ENCODE measurements around the gene AP2B1.

AP2B1 gene

DNA sequence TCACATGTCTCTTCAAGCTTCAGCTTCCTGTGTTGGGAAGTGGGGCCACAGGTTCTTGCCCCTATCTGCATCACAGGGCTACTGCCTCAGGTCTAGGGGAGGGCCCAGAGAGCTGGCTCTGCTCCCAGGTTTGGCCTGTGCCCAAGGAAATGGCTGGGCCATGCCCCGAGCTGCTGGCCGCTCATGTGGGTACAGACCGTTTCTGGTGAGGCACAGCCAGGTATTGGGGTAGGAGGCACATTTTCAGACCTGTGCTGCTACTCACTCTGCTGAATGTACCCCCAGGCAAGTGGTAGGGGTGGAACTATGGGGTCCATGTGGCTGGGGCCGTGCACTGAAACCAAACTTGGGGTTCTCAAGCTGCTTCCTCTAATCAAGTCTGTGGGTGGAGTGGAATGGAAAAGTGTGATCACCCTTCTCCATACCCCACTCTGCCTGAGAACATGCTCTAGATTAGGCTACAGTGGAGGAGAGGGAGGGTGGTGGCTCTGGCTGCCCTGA is 161.3 kb downstream of the AP2B1 start:
- peak overlapping the region in 1 of 2 experiments; percentile 11 for H2BK12ac ChIP-seq (ENCODE audit: low read length in 2 of 2)
- no peak overlapping the region for H3K27ac ChIP-seq (ENCODE audit: low read length, poor library complexity, severe bottlenecking)
- H3K18ac ChIP-seq (ENCODE audit: low read depth in 1 of 2, low read length in 2 of 2) = no peak overlapping the region
- peaks cover 54 to 88% of the 10 kb centered on the region in 2 experiments for H3K27me3 ChIP-seq (ENCODE audit: control insufficient read depth in 1 of 2, insufficient read depth in 1 of 2, low read length in 2 of 2)
- DNase-seq = no peak
- H2BK15ac ChIP-seq (ENCODE audit: low read depth, poor library complexity, severe bottlenecking) = no peak overlapping the region
- H3K79me1 ChIP-seq (replicated peaks; ENCODE audit: low read length, poor library complexity, severe bottlenecking) = no peaks in the 10 kb centered on the region
- H2AK5ac ChIP-seq (ENCODE audit: low read length, severe bottlenecking) = no peak overlapping the region
- H3K23ac ChIP-seq (ENCODE audit: low read length in 2 of 2) = no peak overlapping the region
- no peak overlapping the region for H3K14ac ChIP-seq (ENCODE audit: low read length in 2 of 2)
- H3K4ac ChIP-seq (ENCODE audit: low read depth in 1 of 2, low read length in 2 of 2) = no peak overlapping the region
- no peak overlapping the region for H2BK120ac ChIP-seq (ENCODE audit: low read depth, low read length)
- no peak overlapping the region for H4K8ac ChIP-seq (ENCODE audit: low read length)
- no peaks in the 10 kb centered on the region for H3K9me3 ChIP-seq (ENCODE audit: control insufficient read depth, low read length)
- H3K9ac ChIP-seq (ENCODE audit: low read length) = no peak overlapping the region
- no peak overlapping the region for H2AFZ ChIP-seq (ENCODE audit: low read depth, low read length)
- H3K36me3 ChIP-seq (ENCODE audit: control insufficient read depth in 1 of 2, insufficient read depth in 2 of 2, low read depth in 1 of 2, low read length in 2 of 2) = no peaks in the 10 kb centered on the region
- no peak overlapping the region for H4K91ac ChIP-seq (ENCODE audit: low read length)
- H3K4me2 ChIP-seq (ENCODE audit: low read length, poor library complexity, severe bottlenecking) = no peak overlapping the region
- peaks cover 4% of the 10 kb centered on the region for H3K4me1 ChIP-seq (ENCODE audit: control insufficient read depth, insufficient read depth, low read depth, low read length)
- 83% methylated on average over 4 of the region's 4 CpGs for WGBS
- no peak overlapping the region for H2BK5ac ChIP-seq (ENCODE audit: low read depth, low read length, poor library complexity, severe bottlenecking)
- H3K4me3 ChIP-seq (ENCODE audit: insufficient read depth in 1 of 2, low read depth in 1 of 2, low read length in 2 of 2) = no peak overlapping the region

DNA sequence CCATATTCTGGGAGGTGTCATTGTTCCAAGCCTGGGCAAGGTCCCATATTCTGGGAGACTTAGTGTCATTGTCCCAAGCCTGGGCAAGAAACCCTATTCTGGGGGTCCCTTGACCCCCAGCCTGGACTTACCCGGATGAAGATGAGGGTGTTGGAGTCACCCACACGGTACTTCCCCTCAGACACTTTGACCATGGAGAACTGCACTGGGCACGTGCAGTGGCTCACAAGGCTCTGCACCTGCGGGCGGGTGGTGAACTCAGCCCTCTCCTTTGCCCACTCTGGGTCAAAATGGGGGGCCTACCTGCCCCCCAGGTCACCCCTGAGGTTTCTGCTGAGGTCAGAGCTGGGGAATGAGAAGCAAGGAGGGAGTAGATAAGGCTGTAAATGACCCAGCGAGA is 161.9 kb downstream of the AP2B1 start:
- Histone ChIP-seq H3K27ac (ENCODE audit: low read length, poor library complexity, severe bottlenecking) (no peak overlapping the region), H3K9me3 (ENCODE audit: control insufficient read depth, low read length) (no peaks in the 10 kb centered on the region), H3K4me2 (ENCODE audit: low read length, poor library complexity, severe bottlenecking) (no peak overlapping the region), H3K18ac (ENCODE audit: low read depth in 1 of 2, low read length in 2 of 2) (no peak overlapping the region), H2BK12ac (ENCODE audit: low read length in 2 of 2) (no peak overlapping the region), H2AFZ (ENCODE audit: low read depth, low read length) (no peak overlapping the region), H3K4me3 (ENCODE audit: insufficient read depth in 1 of 2, low read depth in 1 of 2, low read length in 2 of 2) (no peak overlapping the region), H3K9ac (ENCODE audit: low read length) (no peak overlapping the region), H3K36me3 (ENCODE audit: control insufficient read depth in 1 of 2, insufficient read depth in 2 of 2, low read depth in 1 of 2, low read length in 2 of 2) (no peaks in the 10 kb centered on the region), H2BK5ac (ENCODE audit: low read depth, low read length, poor library complexity, severe bottlenecking) (no peak overlapping the region), H3K4ac (ENCODE audit: low read depth in 1 of 2, low read length in 2 of 2) (no peak overlapping the region), H2AK5ac (ENCODE audit: low read length, severe bottlenecking) (no peak overlapping the region), H4K8ac (ENCODE audit: low read length) (no peak overlapping the region), H2BK15ac (ENCODE audit: low read depth, poor library complexity, severe bottlenecking) (no peak overlapping the region), H3K4me1 (ENCODE audit: control insufficient read depth, insufficient read depth, low read depth, low read length) (peaks cover 4% of the 10 kb centered on the region), H3K27me3 (ENCODE audit: control insufficient read depth in 1 of 2, insufficient read depth in 1 of 2, low read length in 2 of 2) (peaks cover 59 to 90% of the 10 kb centered on the region in 2 experiments), H4K91ac (ENCODE audit: low read length) (no peak overlapping the region), H3K23ac (ENCODE audit: low read length in 2 of 2) (no peak overlapping the region), H3K79me1 (replicated peaks; ENCODE audit: low read length, poor library complexity, severe bottlenecking) (no peaks in the 10 kb centered on the region), H2BK120ac (ENCODE audit: low read depth, low read length) (no peak overlapping the region), H3K14ac (ENCODE audit: low read length in 2 of 2) (no peak overlapping the region)
- DNase-seq = no peak
- WGBS = 93% methylated on average over 6 of the region's 6 CpGs

DNA sequence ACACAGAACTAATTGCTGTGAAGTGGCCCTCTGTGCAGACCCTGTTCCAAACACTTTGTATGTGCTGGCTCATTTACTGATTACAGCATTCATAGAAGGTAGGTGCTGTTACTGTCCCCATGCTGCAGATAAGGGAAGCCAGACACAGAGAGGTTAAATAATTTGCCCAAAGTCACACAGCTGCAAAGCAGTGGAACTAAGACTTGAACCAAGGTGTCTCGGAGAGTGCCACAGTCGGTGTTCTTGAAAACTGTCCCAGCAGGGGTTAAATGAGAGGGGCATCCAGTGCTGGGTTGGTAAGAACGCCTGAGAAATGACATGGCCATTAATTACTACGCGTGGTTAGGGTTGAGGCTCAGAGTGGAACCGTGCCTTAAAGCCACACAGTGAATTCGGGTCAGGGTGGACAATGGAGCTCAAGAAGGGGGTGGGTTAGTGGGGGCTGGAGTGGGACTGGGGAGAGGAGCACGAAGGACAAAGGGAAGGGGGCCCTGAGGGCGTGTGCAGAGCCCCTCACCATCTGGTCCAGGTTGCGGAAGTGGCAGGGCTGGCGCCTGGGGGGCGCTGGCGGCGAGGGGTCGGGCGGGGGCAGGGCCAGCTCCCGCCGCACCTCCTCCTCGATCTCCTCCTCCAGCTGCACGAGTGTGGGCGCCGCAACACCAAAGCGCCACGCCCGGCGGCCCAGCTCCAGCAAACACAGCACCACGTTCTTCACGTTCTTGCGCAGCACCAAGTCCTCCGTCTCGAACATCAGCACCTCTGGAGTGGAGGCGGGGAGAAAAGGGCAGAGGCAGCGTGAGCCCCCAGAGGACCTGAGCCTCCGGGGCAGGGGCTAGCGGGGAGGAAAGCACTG is 162.7 kb downstream of the AP2B1 start:
- Histone ChIP-seq H3K4me1 (ENCODE audit: control insufficient read depth, insufficient read depth, low read depth, low read length) (peaks cover 4% of the 10 kb centered on the region), H3K4ac (ENCODE audit: low read depth in 1 of 2, low read length in 2 of 2) (no peak overlapping the region), H4K91ac (ENCODE audit: low read length) (peak overlapping the region; percentile 12), H3K9me3 (ENCODE audit: control insufficient read depth, low read length) (no peaks in the 10 kb centered on the region), H3K27ac (ENCODE audit: low read length, poor library complexity, severe bottlenecking) (no peak overlapping the region), H4K8ac (ENCODE audit: low read length) (peak overlapping the region; percentile 57), H3K4me3 (ENCODE audit: insufficient read depth in 1 of 2, low read depth in 1 of 2, low read length in 2 of 2) (peak overlapping the region in 1 of 2 experiments; percentile 24), H2BK15ac (ENCODE audit: low read depth, poor library complexity, severe bottlenecking) (no peak overlapping the region), H2BK5ac (ENCODE audit: low read depth, low read length, poor library complexity, severe bottlenecking) (no peak overlapping the region), H3K9ac (ENCODE audit: low read length) (no peak overlapping the region), H2BK120ac (ENCODE audit: low read depth, low read length) (no peak overlapping the region), H3K23ac (ENCODE audit: low read length in 2 of 2) (no peak overlapping the region), H2BK12ac (ENCODE audit: low read length in 2 of 2) (no peak overlapping the region), H3K27me3 (ENCODE audit: control insufficient read depth in 1 of 2, insufficient read depth in 1 of 2, low read length in 2 of 2) (peaks cover 56 to 83% of the 10 kb centered on the region in 2 experiments), H2AK5ac (ENCODE audit: low read length, severe bottlenecking) (no peak overlapping the region), H3K18ac (ENCODE audit: low read depth in 1 of 2, low read length in 2 of 2) (no peak overlapping the region), H2AFZ (ENCODE audit: low read depth, low read length) (no peak overlapping the region), H3K14ac (ENCODE audit: low read length in 2 of 2) (no peak overlapping the region), H3K4me2 (ENCODE audit: low read length, poor library complexity, severe bottlenecking) (no peak overlapping the region), H3K36me3 (ENCODE audit: control insufficient read depth in 1 of 2, insufficient read depth in 2 of 2, low read depth in 1 of 2, low read length in 2 of 2) (no peaks in the 10 kb centered on the region), H3K79me1 (replicated peaks; ENCODE audit: low read length, poor library complexity, severe bottlenecking) (no peaks in the 10 kb centered on the region)
- DNase-seq = no peak
- WGBS = 26% methylated on average over 24 of the region's 35 CpGs

DNA sequence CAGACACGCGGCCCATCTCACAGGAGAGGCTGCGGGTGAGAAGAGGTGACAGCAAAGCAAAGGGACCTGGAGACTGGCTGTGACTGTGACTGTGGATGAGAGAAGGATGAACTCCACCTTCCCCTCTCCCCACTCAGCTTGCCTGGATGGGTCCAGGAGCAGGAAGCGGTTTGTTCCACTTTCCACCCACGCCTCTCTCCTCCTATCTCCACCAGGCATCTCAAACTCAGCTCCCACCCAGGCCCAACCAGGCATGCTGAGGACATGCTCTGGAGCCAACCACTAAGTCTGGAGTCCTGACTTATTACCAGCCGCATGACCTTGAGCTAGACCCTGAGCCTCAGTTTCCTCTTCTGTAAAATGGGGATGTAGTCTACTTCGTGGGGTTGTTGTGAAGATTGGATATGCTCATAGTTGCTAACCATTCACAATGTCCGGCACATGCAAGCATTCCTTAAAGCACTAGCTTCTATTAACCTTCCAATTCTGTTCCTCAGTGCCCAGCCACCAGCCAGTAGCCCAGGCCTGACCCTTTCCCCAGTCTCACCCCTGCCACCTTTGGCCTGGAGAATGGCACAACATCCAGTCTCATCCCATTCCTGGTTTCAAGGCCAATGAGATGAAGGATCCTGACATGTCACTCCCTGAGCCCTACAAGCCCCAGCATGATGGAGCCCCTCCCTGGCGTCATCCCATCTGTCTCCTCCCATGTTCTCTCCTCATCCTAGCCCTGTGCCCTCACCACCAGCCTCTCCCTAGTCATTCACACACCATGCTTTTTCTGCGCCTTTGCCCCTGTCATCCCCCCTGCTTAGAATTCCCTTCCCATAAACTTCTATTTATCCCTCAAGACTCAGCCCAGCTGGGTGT is 163.6 kb downstream of the AP2B1 start:
- H2BK120ac ChIP-seq (ENCODE audit: low read depth, low read length) = no peak overlapping the region
- no peak overlapping the region for H3K4ac ChIP-seq (ENCODE audit: low read depth in 1 of 2, low read length in 2 of 2)
- no peaks in the 10 kb centered on the region for H3K36me3 ChIP-seq (ENCODE audit: control insufficient read depth in 1 of 2, insufficient read depth in 2 of 2, low read depth in 1 of 2, low read length in 2 of 2)
- H3K4me3 ChIP-seq (ENCODE audit: insufficient read depth in 1 of 2, low read depth in 1 of 2, low read length in 2 of 2) = no peak overlapping the region
- H3K4me2 ChIP-seq (ENCODE audit: low read length, poor library complexity, severe bottlenecking) = no peak overlapping the region
- no peak overlapping the region for H2BK5ac ChIP-seq (ENCODE audit: low read depth, low read length, poor library complexity, severe bottlenecking)
- H2AFZ ChIP-seq (ENCODE audit: low read depth, low read length) = no peak overlapping the region
- no peak overlapping the region for H3K18ac ChIP-seq (ENCODE audit: low read depth in 1 of 2, low read length in 2 of 2)
- H2BK15ac ChIP-seq (ENCODE audit: low read depth, poor library complexity, severe bottlenecking) = no peak overlapping the region
- H4K91ac ChIP-seq (ENCODE audit: low read length) = no peak overlapping the region
- no peak overlapping the region for H2BK12ac ChIP-seq (ENCODE audit: low read length in 2 of 2)
- peaks cover 54 to 74% of the 10 kb centered on the region in 2 experiments for H3K27me3 ChIP-seq (ENCODE audit: control insufficient read depth in 1 of 2, insufficient read depth in 1 of 2, low read length in 2 of 2)
- no peak overlapping the region for H3K27ac ChIP-seq (ENCODE audit: low read length, poor library complexity, severe bottlenecking)
- H4K8ac ChIP-seq (ENCODE audit: low read length) = no peak overlapping the region
- 92% methylated on average over 7 of the region's 10 CpGs for WGBS
- no peak overlapping the region for H3K9ac ChIP-seq (ENCODE audit: low read length)
- H3K23ac ChIP-seq (ENCODE audit: low read length in 2 of 2) = peak overlapping the region in 1 of 2 experiments; percentile 15
- H3K79me1 ChIP-seq (replicated peaks; ENCODE audit: low read length, poor library complexity, severe bottlenecking) = no peaks in the 10 kb centered on the region
- no peaks in the 10 kb centered on the region for H3K9me3 ChIP-seq (ENCODE audit: control insufficient read depth, low read length)
- H3K14ac ChIP-seq (ENCODE audit: low read length in 2 of 2) = no peak overlapping the region
- H3K4me1 ChIP-seq (ENCODE audit: control insufficient read depth, insufficient read depth, low read depth, low read length) = peaks cover 4% of the 10 kb centered on the region
- DNase-seq = no peak
- no peak overlapping the region for H2AK5ac ChIP-seq (ENCODE audit: low read length, severe bottlenecking)
